Nucleus accumbens (tissue), 56 donors: ENCODE data around the gene PDE8A.

Experiments
- DNase-seq, 56 donors: peaks; one replicate each; lab custom pipeline; 2025; lab: John Stamatoyannopoulos, UW

Gene PDE8A

DNA sequence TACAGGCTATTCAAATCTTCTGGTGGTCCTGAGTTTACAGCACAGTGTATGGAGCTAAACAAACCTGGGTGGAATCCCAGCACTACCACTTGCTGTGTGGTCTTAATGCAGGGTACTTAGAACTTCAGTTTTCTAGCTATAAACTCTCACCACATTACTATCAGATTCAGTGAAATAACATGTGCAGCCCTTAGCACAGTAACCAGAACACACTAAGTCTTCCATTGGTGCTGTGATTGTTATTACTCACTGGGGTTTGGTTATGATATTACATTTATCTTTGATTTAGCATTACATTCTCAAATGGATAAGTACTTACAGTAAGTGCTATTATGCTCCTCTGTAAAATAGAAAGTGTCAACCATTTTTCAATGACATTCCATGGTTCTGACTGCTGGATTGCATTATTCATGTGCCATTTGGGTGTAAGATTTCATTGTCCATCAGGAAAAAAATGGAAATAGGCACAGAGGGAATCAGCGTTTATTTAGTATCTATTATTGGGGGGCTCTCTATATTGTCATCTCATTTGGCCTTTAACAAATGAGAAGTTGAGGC, 81.9 kb downstream of the PDE8A start:
- DNase-seq: no peak

DNA sequence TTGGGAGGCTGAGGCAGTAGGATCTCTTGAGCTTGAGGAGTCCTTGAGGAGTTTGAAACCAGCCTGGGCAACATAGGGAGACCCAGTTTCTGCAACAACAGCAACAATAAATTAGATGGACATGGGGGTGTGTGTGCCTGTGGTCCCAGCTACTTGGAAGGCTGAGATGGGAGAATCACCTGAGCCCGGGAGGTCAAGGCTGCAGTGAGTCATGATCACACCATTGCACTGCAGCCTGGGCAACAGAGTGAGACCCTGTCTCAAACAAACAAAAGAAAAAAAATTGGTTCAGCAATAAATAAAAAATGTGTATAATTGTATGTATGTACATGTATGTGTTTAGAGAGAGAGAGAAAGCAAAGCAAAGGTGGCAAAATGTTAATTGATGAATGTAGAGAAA, 83.1 kb downstream of the PDE8A start:
- no peak for DNase-seq

DNA sequence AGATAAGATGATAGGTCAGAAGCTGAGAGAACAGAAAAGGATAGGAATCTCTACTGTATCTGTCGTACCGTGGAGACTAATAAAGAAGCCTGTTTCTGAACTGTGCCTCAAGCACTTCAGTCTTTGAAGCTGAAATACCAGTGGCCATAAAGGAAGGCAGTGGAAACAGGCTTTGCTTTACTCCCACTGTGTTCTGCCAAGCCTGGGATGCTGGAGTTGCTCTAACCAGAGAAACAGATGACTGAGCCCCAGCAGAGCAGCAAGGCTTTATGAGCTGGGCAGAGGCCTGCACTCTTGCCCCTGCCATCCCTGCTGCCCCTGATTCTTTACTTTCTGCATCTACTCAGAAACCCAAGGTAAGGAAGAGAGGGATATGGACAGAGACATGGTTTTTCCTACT, 89.4 kb downstream of the PDE8A start:
- no peak for DNase-seq

DNA sequence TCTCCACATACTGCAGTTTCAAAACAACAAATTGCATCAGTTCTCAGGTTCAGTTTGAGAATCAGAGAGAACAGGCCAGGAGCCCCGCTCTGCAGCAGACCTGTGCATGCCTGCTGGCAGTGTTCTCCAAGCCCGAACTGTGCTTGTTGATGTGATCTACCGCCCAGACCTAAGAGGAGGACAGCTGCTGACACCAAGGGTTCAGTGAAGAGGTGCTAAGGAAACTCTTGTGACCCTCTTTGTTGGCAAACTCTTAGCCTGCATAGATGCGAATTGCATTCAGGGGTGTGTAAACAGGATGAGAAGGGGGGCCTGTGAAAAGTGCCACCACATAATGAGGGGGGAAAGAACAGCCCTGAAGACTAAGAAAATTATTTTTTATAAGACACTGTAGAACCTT, 89.8 kb downstream of the PDE8A start:
- no peak for DNase-seq

DNA sequence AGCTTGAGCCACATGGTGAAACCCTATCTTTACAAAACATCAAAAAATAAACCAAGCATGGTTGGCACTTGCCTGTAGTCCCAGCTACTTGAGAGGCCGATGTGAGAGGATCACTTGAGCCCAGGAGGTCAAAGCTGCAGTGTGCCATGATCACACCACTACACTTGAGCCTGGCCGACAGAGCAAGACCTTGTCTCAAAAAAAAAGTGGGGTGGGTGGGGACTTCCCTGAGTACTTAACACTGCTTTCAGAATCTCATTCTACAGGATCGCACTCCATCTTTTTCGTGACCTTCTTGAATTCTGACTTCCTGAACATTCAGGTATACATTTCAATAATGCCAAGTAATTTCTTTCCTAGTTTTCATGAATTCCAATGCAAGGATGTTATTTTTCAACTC, 91.3 kb downstream of the PDE8A start:
- DNase-seq: no peak

DNA sequence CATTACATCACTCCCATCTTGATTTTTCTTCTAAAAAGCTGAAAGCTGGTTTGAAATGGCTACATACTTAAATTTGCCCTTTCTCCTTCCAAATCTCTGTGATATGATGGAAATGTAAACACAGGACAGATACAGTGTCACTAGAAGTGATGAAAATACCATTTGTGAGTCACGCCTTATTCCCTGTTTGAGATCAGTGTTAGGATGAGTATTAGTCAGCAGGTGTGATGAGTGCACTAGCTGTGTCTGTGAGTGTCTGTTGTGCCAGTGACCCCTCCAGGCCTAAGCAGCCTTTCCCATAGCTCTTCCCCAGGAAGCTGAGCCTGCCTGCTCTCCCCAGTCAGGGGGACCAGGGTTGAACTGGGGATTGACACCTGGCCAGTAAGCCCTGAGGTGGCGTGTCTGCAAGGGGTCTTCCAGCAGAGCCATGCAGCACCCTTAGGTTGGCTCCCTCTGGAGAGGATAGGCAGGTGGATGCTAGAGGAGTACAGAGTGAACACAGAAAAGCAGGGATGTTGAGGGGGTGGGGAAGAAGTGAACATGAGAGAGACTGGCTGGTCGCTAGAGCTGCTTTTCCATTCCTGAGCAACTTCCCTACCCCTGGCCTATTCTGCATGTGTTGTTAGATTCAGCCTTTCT, 92.0 kb downstream of the PDE8A start:
- peak in 1 of 56 donors; percentile 6 for DNase-seq

DNA sequence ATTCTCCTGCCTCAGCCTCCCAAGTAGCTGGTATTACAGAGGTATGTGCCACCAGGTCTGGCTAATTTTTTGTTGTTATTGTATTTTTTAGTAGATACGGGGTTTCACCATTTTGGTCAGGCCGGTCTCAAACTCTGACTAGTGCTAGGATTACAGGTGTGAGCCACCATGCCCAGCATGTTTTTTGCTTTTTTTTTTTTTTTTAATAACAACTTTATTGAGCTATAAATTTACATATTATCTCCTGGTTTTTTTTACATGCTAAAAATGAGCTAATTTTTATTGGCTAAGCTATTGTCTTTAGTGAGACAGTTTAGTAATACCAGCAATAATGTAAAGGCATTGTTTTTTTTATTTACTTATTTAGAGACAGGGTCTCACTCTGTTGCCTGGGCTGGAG, 105.2 kb downstream of the PDE8A start:
- no peak for DNase-seq

DNA sequence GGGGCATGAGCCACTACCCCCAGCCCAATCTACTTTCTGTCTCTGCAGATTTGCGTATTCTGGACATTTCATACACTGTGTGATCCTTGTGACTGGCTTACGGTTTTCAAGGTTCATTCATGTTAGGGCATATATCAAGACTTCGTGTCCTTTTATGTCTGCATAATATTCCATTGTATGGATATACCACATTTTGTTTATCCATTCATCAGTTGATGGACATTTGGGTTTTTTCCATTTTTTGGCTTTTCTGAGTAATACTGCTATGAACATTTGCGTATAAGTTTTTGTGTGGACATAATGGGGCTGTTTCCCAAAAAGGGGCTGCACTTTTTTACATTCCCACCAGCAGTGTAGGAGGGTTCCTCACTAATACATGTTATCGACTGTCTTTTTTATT, 106.6 kb downstream of the PDE8A start:
- DNase-seq: no peak

DNA sequence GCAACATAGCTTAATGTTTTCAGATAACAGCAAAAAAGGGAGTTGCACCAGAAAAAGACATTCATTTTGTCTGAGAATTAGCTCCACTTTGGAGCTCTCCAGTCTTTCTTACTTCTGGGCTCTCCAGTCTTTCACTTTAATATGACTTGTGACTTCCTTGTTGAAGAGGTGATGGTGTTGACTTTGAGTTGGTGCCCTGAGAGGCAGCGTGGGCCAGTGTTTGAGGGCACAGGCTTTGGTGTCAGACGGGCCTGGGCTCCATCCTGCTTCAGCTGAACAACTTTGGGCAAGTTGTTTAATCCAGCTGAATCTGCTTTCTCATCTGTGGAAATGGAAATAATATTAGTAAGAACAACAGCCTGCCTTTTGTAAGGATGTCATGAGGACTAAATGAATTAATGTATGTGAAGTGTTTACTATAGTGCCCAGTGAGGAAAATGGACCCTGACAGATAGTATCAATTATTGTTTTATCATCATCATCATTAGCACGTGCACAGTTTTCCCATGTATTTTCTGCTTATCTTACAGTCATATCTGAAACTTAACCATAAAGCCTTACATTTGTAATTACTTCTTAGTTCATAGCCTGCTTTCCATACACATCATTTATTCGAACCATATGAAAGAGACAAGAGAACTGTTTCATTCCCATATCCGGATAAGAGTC, 108.4 kb downstream of the PDE8A start:
- DNase-seq: no peak

DNA sequence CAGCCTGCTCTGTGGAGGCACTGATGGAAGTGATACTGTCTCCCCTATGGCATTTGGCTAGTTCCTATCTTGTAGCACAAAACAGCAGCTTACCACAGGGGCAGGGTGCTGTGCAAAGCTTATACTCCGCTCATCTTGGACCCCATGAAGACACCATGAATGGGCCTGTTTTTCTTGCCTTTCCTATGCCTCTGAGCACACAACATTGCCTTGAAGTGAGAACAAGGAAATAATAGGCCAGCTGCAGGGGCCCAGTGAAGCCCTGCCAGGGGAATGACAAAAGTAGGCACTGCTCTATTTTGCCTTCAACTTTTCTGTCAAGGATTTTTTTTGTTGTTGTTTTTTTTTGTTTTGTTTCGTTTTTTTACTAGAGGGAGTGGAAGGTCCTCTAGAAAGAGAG, 110.3 kb downstream of the PDE8A start:
- DNase-seq: peak in 24 of 56 donors; percentile 7 to 63 (median 34)

DNA sequence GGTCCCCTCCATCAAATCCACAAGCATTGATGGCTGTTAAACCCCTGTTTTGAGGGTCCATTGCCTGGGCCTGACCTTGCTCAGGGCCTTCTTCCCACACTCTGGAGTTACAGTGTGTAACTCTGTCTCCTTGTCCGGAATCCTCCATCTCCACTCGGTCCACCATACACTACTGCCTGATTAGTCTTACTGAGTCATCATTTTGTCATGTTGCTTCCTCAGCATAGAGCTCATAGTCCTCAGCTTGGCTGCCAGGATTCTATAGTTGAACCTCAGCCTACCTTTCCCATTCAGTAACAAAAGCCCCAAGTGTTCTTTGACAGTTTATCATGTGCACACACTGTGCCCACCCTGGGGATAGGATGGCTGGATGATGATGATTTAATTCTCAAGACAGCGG, 113.0 kb downstream of the PDE8A start:
- DNase-seq: no peak

DNA sequence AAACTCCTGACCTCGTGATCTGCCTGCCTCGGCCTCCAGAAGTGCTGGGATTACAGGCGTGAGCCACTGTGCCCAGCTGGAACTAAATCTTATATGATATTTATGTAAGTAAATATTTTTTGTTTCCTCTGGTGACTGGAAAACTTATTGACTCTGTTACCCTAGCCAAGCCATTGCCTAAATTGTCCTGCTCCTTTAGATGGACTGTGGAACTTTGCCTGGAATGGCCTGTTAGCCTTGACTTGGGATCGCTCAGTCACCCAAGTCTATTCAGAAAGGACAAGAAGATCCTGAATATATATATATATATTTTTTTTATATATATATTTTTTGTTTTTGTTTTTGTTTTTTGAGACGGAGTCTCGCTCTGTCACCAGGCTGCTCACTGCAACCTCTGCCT, 113.9 kb downstream of the PDE8A start:
- no peak for DNase-seq

DNA sequence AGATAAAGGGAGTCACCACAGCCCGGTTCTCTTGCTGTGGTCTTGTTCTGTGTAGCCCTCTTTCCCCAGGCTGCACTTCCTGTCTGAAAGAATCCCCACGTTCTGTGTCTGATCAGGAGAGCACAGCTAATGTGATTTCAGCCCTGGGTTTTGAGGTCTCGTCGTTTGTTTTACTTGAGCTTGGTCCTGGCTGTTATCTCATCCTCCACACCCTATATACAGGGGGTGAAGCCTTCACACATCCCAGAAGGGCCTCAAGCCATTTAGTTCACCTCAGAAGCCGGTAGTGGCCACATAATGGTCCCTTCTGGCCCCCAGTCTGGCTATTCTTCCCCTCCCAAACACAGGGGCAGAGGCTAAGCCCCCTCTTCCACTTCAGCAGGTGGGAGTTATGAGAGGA, 115.6 kb downstream of the PDE8A start:
- DNase-seq: no peak

DNA sequence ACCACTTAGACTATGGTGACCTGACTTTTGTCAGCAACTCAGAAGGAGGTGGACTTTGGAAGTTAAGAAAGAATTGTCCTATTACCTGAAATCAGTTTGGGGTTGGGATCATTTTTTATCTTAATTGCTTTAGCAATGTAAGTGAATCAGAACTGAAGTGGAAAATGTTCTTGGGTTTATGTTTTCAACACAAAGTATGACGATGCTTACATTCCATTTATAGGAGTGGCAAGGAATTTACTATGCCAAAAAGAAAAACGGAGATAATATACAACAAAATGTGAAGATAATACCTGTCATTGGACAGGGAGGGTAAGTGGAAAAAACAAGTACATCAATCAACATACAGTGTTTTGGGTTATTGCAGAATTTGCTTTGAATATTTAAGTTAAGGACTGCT, 116.1 kb downstream of the PDE8A start:
- no peak for DNase-seq

DNA sequence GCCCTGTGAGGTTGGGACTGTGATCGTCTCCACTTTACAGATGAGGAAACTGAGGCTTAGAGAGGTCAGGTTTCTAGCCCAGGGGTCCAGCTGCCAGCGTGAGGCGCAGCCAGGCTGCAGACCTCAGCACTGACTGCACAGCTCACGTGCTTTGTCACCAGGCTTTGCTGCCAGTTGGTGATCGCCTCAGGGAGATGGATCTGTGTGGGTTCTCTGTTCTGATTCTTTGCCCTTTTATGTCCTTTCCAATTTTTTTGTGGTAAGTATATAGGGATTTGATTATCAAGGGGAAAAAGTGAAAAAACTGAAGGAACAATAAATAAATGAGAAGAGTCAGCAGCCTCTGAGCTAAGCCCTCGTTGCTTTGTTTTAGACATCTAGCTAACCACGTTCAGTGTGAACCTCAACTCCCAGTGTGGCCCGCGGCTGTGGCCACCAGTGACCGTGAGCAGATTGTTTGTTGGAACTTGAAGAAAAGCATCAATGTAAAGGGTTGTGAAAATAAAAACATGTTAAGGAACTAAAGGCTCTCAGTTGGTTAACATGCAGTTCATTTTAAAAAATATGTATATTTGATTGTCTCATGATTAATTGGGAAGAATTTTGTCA, 117.6 kb downstream of the PDE8A start:
- peak in 45 of 56 donors; percentile 3 to 75 (median 39) for DNase-seq

DNA sequence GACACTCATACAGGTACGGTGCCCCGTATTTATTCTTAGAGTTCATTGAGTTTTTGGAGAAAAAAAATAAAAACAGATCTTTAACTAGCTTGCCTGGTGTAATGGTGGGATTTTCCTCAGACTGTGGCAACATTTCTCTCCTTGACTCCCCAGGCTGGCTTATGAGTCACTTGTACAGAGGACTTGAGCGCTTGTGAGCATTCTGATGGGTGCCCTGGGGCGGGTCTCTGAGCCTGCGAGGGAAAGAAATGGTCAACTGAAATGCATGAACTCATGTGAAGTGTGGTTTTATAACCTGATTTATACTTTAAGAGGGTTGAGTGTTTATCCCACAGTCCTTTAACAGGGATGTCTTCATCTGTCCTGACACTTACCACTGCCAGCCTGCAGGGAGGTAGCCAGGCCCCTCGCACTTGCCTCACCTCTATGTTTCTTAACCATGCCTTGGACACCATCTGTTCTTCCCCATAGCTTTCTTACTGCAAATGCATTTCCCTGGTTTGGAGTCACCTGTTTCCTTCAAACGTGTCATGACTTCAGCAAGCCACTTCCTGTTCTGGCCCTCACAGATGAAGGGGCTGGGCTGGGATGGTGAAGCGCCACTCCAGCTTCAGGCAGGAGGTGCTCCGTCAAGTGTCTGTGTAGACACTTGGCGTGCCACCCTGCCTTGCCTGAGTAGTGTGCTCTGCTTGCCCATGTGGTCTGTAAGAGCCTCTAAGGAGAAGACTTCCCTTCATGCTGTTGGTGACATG, 118.7 kb downstream of the PDE8A start:
- no peak for DNase-seq

DNA sequence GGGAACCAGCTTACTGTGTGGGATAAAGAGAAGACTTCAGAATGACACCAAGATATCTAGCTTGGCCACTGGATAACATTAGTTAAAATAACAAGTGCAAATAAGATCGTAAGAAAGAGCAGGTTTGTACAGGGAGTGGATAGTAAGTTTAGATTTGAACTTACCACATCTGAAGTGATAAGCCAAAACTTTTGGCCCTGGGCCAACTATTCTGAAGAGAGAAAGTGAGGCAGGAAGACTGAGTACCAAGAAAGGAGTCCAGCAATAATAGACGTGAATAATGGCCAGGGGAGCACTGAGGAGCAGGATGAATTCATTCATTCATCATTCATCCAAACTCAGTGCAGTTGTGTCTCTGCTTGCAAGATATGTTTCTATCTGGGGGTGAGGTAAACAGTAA, 122.9 kb downstream of the PDE8A start:
- no peak for DNase-seq

DNA sequence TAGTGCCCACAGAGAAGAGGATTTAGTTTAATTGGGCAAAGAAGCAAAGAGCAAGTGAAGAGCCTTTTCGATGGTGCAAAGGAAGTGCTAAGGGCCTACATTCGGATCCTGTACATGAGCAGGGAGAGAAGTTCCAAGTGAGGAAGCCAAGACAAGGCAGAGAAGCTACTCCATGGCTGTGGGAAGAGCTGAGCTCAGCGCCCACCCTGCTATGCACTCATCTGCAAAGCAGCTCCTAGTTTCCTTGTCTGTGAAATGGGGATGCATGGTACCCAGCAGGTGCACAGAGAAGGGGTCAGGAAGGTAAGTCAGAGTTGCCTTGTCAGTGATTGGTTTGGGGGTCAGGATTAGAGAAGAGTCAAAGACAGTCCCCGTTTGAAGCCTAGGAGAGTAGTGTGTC, 126.5 kb downstream of the PDE8A start:
- no peak for DNase-seq

DNA sequence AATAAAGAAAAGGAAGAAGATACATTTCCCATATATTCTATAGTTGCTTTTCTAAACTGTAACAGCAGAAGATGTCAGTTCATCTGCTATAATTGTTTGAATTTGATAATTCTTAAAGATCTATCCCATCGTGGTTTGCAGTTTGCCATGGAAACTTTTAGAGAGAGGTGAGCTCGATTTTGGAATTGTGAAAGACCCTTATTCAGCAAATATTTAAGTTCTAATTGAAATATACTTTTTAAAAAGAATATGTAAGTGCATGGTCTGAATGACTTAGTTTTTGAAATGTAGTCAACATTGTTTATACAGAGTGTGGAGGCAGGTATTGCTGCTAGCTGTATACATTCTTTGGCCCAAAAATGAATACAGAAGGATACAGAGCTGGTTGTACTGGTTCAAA, 127.7 kb downstream of the PDE8A start:
- no peak for DNase-seq

DNA sequence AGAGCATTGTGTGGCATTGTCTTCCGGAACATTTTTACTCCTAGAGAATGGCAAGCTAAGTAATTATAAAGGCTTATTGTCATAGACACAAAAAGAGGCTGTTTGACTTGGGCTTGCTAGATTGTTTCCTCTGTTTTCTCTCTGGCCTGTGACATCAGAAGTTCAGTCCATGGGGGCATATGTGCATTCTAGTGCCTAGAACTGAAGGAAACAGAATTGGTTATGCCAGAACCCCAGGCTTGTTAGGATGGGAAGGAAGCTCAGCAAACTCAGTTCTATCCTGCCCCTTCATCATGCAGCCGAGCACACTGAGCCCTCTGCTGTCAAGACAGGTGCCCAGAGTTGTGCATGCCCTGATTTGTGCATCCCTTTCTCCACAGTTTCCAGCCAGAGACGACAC, 131.3 kb downstream of the PDE8A start:
- DNase-seq: peak in 41 of 56 donors; percentile 3 to 81 (median 54)

DNA sequence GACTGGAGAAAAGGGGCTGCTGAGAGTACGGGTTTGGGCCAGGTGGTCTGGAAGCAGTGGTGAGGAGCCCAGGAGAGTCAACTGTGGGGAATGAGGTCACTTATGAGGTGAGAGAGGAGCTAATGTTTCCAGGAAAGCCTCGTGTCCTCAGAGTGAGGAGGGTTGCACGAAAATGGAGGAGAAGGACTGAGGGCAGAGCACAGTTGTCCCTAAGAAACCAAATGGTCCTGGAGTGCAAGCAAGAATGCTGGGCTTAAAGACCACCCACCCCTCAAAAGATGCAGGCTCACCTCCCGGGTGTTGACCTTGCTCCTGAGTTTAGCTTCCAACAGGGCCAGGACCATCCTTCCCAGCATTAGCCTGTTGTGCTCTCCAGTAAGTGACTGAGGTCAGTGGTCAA, 133.2 kb downstream of the PDE8A start:
- DNase-seq: no peak
